ENCODE data around the gene CPT2.

Gene CPT2

DNA sequence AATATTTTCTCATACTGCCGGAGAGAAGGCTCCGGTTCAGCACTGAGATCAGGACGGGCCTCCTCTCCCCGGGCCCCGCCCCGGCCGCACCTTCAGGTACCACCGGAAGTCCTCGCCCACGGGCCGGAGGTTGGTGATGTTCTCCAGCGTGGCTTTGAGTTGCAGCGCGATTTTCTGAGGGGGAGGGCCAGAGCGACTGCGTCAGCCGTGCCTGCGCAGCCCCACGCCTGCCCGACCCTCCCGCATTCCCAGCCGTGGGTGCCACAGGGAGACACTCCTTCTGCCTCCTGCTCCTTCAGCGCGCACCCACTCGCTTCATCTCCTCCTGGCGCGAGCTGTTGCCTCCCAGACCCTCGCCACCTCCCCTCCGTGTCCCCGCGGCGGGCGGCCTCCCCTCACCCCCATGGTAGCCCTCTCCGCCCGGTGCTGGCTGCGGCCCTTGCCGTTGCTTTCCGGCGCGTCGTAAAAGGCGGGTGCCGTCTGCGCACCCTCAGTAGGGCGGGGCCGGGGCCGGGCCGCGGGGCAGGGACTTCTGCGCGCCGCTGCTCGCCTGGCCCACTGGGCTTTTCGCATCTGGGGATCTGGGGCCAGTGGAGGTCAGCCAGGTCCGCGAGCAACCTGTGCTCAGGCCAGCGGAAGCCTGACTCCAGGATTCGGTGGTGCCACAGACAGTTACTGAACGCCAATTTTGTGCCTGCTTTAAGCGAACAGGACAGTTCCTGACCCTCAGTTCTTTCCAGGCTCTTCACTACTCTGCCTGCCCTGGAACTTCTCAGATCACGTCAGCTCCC lies 23.7 kb downstream of the CPT2 start, which contains the start of gene CZIB:
TSS of gene CZIB (minus strand) at position 464 of the 791 bp plus-strand sequence. CDS start at position 405, 59 bp downstream.
- peak; percentile 93 for DNase-seq

- DNase-seq: no peak
Observed at GRCh38 chr1:53220962-53221286, 24.3 kb downstream of the CPT2 start.

GRCh38 chr1:53237638-53238037 lies 41.0 kb downstream of the CPT2 start:
- no peak for DNase-seq

GRCh38 chr1:53238197-53239155 lies 41.9 kb downstream of the CPT2 start, which contains the start of gene MAGOH:
TSS of gene MAGOH (minus strand) at chr1:53238518. CDS start at chr1:53238448, 70 bp downstream.
- peak; percentile 95 for DNase-seq

DNA sequence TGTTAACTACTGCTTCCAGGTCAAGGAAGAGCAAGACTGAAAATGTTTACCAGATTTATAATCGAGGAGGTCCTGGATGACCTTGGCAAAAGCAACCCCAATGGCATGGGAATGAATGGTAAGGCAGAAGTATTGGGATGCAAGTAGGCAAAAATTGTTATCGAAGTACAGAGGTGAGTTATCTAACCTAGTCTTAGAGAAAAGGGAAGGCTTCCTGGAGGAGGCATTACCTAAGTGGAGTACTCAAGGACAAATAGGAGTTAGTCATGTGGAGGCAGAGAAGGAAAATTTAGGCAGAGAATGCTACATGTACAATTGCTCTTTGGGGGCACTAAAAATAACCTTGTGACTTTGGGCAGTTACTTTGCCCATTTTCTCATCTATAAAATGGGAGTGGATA lies 45.2 kb downstream of the CPT2 start:
- no peak for DNase-seq

- DNase-seq: no peak
Observed at GRCh38 chr1:53242381-53242780, 45.8 kb downstream of the CPT2 start.

GRCh38 chr1:53244141-53244540 lies 47.5 kb downstream of the CPT2 start:
- DNase-seq: no peak

DNA sequence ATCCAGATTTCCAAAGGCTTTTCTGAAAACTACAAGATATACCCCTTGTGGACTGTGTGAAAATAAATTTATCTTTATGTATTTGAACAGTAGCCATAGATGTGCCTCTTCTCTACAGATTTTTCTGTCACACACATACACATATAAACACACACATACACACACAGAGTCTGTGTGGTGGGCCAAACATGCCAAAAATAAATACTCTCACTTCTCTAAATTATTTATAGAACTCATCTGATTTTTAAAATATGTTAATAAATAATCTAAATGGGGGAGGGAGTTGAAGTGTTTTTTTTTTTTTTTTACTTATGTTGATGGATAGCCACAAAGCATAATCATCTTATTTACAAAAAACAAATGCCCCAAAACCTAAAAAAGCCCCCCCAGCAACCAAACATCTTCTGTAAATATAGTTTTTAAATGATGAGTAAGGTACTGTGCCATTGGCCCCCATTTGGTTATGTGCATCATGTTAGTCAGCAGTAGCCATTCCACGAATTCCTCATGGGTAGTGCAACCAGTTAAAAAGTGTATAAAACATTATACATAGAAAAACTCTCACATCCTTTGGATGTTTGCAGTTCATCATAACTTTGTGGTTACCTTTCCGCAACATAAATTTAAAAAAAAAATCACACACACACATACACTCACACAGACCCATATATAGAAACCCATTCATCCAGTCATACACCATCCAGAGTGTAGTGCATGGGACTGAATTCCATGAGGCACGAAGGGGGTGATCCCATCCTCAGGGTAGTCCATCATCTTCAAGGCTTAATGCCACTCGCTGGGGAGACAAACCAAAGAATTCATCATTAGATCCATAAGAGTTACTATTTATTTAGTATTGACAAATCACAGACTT lies 49.9 kb downstream of the CPT2 start:
- no peak for DNase-seq

GRCh38 chr1:53249706-53250105 lies 53.1 kb downstream of the CPT2 start:
- DNase-seq: no peak

DNA sequence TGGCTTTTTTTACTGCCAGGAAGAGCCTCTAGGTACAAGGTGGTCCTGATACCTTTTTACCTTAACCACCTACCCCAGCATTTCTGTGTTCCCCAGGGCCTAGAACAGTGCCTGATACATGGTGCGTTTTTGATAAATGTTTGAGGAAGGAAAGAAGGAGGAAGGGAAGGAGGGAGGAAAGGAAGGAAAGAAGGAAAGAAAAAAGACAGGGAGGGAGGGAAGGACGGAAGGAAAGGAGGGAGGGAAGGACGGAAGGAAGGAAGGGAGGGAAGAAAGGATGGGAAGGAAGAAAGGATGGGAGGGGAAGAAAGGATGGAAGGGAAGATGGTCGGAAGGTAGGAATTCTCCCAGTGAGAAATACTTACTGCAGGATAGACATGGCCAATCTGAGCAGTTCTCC lies 53.7 kb downstream of the CPT2 start:
- no peak for DNase-seq

- no peak for DNase-seq
Observed at GRCh38 chr1:53254011-53254640, 57.5 kb downstream of the CPT2 start.

GRCh38 chr1:53255031-53255430 lies 58.4 kb downstream of the CPT2 start:
- DNase-seq: no peak

GRCh38 chr1:53256511-53257453 lies 60.2 kb downstream of the CPT2 start:
- no peak for DNase-seq

- DNase-seq: no peak
Observed at GRCh38 chr1:53257454-53258081, 60.9 kb downstream of the CPT2 start.

GRCh38 chr1:53258216-53258615 lies 61.6 kb downstream of the CPT2 start:
- DNase-seq: no peak

DNA sequence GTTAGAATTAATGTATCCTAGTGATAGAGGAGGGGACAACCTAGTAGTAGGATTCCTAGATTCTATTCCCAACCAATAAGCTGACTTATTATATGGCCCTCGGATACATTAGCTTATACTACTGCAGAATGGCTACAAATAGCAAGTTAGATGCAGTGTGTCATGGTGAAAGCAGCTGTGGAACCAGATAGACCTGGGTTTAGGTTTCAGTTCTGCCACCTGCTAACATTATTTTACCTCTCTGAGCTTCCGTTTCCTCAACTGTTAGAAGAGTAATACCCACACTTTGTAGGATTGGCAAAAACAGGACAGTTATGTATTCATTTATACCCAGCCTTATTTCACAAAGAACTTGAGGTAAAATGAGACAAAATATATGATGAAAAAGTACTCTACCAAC lies 63.3 kb downstream of the CPT2 start:
- no peak for DNase-seq

- DNase-seq: no peak
Observed at GRCh38 chr1:53260631-53261247, 64.1 kb downstream of the CPT2 start.

GRCh38 chr1:53262000-53262399 lies 65.4 kb downstream of the CPT2 start:
- DNase-seq: no peak

Measured in NCI-H510A (cell line).